Right atrium auricular region (tissue), 2 donors: ENCODE results near the gene SLX4IP. TPM values are rescaled to one million over a fixed set of nuclear protein-coding genes. Genes with fewer than 3 reads are reported as not detected.

Experiments
- DNase-seq: peaks from one replicate; pipeline ENCODE4 v3.0.0-alpha.2; 2019; ENCODE audit warnings: low spot score
- H3K27ac ChIP-seq, 2 donors: fragments of 200-600 bp; sonication (generic); 1 replicate in 1 of 2; 2 replicates in 1 of 2; pipeline ENCODE4 v1.5.1; 2016 to 2019
- H3K27me3 ChIP-seq, 2 donors: fragments of 200-600 bp; sonication (generic); one replicate each; pipeline versions ENCODE4 v1.5.1 to v1.6.0; 2017 to 2019
- H3K36me3 ChIP-seq: fragments of 200-600 bp; sonication (generic); one replicate; pipeline ENCODE4 v1.5.1; 2016
- H3K4me1 ChIP-seq, 2 donors: fragments of 200-600 bp; sonication (generic); one replicate each; pipeline versions ENCODE4 v1.5.1 to v1.6.0; 2017 to 2019
- H3K4me3 ChIP-seq, 2 donors: fragments of 200-600 bp; sonication (generic); 1 replicate in 1 of 2; 2 replicates in 1 of 2; pipeline ENCODE4 v1.5.1; 2017 to 2019; ENCODE audit warnings: mild to moderate bottlenecking in 1 of 2, moderate library complexity in 1 of 2
- H3K9me3 ChIP-seq, 2 donors: fragments of 200-600 bp; sonication (generic); one replicate each; pipeline ENCODE4 v1.5.1; 2019
- total RNA-seq, 2 donors: library from RNA; depleted of rRNA; stranded (reverse); fragments of >200 nt; gene quantifications; one replicate each; pipeline ENCODE4 v1.1.0, GENCODE V29; 2016
- TF ChIP-seq, protein P1 (sequence below), 2 donors: fragments of 200-600 bp; sonication (generic); IDR thresholded peaks; one replicate each; pipeline ENCODE4 v1.5.1; 2019; ENCODE audit warnings: antibody characterized with exemption in 2 of 2

The SLX4IP gene
- total RNA-seq, 2 donors from 2014 or later = 1.1 to 2.0 TPM

DNA sequence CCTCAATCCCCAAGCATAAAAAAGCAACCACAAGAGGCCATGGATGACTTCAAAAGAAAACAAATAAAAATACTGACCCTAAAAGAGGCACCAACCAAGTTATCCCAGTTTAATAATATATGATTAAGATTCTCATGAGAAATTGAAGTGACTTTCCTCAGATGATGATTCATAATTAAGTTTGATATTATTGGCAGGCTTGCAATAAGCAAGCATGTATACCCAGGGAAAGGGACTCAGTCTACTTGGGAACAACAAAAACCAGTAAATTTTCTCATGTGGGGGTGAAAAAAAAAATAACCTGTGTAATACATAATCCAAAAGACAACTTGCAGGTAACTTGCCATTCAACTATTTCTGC lies 219.1 kb downstream of the SLX4IP start:
- Histone ChIP-seq H3K4me1 (peaks cover 0 to 82% of the 10 kb centered on the region in 2 donors), H3K36me3 (peaks cover 67% of the 10 kb centered on the region), H3K27ac (peak overlapping the region; percentile 57 to 72), H3K27me3 (no peaks in the 10 kb centered on the region), H3K4me3 (no peak overlapping the region), H3K9me3 (no peaks in the 10 kb centered on the region)
- no peak for DNase-seq
- TF ChIP-seq, protein P1, sequence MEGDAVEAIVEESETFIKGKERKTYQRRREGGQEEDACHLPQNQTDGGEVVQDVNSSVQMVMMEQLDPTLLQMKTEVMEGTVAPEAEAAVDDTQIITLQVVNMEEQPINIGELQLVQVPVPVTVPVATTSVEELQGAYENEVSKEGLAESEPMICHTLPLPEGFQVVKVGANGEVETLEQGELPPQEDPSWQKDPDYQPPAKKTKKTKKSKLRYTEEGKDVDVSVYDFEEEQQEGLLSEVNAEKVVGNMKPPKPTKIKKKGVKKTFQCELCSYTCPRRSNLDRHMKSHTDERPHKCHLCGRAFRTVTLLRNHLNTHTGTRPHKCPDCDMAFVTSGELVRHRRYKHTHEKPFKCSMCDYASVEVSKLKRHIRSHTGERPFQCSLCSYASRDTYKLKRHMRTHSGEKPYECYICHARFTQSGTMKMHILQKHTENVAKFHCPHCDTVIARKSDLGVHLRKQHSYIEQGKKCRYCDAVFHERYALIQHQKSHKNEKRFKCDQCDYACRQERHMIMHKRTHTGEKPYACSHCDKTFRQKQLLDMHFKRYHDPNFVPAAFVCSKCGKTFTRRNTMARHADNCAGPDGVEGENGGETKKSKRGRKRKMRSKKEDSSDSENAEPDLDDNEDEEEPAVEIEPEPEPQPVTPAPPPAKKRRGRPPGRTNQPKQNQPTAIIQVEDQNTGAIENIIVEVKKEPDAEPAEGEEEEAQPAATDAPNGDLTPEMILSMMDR (IDR thresholded peaks at IDR 0.05) = no peak

DNA sequence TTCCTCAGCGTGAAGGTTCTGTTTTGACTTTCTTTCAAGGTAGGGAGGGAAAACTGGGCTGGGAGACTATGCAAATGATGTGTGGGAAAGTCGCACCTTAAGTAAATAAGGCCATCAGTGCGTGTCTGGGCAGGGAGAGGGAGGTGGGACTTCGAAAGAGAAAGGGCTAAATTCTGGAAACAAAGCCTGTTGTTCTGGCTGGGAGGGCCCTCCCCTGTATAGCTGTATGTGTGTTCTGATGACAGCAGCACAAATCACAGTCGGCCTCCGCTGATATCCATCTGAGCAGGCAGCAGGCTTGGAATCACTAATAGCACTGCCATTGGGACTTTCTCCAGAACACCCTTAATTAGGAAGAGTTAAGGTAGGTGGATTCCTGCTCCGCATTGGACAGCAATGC lies 219.5 kb downstream of the SLX4IP start:
- TF ChIP-seq, protein P1 (IDR thresholded peaks at IDR 0.05) = no peak
- Histone ChIP-seq H3K4me3 (no peak overlapping the region), H3K9me3 (no peaks in the 10 kb centered on the region), H3K27me3 (no peaks in the 10 kb centered on the region), H3K36me3 (peaks cover 63% of the 10 kb centered on the region), H3K27ac (peak overlapping the region; percentile 57 to 72), H3K4me1 (peaks cover 0 to 80% of the 10 kb centered on the region in 2 donors)
- DNase-seq = no peak

DNA sequence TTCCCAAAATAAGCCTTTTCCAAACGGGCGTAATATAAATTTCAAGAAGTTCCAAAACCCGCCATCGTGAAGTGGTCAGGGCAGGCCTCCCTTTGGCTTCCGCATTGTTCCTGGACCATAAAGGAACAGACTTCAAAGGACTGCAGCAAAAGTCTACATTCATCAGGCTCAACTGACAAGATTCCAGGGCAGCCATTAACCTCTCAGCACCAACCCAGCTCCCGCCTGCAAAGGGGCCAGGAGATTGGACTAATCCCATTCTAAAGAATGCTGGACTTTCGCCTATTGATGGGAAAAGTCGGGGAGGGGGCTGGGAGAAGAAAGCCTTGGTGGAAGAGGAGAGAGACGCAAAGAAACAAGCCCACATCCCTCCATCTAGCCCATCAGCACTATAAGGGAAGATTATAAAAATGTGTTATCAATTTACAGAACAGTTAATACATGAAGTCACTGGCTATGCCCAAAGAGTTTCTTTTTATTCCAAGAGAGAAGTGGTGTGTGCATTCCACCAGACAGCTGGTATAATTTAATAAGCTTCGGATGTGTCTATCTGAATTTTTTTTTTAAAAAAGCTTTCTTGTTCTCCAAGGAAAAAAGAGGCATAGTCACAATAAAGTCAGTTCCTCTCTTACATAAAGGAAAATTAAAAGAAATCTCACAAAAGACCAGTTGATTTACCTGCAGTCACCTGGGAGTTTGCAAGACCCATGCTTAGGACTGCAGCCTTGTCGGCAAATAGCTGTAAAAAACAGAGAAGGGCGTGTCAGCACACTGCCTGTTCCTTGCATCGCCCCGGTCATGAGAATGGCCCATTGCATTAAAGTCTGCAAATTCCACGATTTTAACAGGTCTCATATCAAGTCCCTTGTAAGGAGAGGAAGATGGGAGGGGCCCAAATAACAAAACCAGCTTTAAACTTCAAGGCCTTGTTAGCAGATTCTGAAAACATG lies 220.9 kb downstream of the SLX4IP start:
- H3K36me3 ChIP-seq = peaks cover 54% of the 10 kb centered on the region
- no peak for DNase-seq
- no peaks in the 10 kb centered on the region for H3K27me3 ChIP-seq
- peak overlapping the region; percentile 57 to 72 for H3K27ac ChIP-seq
- no peak overlapping the region for H3K4me3 ChIP-seq
- no peaks in the 10 kb centered on the region for H3K9me3 ChIP-seq
- TF ChIP-seq, protein P1 (IDR thresholded peaks at IDR 0.05) = no peak
- H3K4me1 ChIP-seq = peaks cover 0 to 88% of the 10 kb centered on the region in 2 donors

DNA sequence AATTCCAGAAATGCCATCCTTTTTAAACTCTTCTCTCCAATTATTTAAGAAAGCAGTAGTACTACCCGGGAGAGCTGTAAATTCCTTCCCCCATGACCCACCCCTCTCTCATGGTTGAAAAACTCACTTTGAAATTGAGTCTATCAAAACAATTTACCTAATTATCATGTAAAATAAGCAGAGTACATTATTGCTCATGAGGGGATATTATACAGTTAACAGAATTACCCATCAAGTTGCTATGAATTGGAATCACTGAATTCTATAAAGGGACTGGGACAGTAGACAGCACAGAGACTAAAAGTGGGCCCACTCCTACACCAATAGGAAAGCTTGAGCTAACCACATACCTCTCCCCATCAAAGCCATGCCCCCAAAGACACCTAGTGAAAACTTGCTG lies 222.3 kb downstream of the SLX4IP start:
- no peak overlapping the region for H3K4me3 ChIP-seq
- H3K4me1 ChIP-seq = peaks cover 0 to 85% of the 10 kb centered on the region in 2 donors
- no peak for DNase-seq
- TF ChIP-seq, protein P1 (IDR thresholded peaks at IDR 0.05) = no peak
- H3K27ac ChIP-seq = peak overlapping the region in 1 of 2 donors; percentile 36
- peaks cover 55% of the 10 kb centered on the region for H3K36me3 ChIP-seq
- H3K27me3 ChIP-seq = no peaks in the 10 kb centered on the region
- H3K9me3 ChIP-seq = no peaks in the 10 kb centered on the region

DNA sequence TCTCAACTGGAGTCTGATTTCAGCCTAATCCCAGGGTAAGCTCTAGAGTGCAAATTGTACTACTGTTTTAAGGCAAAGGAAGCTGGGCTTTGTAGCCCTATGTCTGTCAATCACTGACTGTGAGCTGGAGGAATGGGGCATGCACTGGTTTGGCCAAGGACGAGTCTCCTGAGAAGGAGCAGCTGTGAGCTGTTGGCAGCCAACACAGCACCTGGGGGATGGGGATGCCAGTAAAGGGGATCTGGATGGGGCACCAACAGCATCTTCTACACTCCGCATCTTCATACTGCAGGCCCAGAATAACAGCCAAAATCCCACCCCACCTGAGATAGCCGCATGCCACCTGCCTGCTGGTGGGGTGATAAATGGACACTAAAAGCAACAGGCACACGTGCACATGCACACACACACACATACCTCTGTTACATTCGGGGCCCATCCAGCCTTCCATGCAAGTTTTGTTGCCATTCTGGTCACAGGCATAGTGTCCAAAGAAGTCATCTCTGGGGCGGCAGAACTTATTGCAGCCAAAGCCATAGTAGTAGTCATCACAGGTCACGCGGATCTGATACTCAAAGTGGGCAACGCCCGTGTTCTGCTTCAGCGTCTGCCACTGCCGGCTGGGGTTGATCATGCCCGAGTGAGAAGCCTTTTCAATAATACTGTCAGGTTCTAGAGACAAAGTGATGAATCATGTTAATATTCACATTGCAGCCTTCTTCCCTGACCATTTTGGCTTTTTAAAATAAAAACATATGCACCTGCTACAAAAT lies 223.1 kb downstream of the SLX4IP start:
- H3K27me3 ChIP-seq = no peaks in the 10 kb centered on the region
- H3K9me3 ChIP-seq = no peaks in the 10 kb centered on the region
- TF ChIP-seq, protein P1 (IDR thresholded peaks at IDR 0.05) = no peak
- peaks cover 0 to 85% of the 10 kb centered on the region in 2 donors for H3K4me1 ChIP-seq
- no peak for DNase-seq
- no peak overlapping the region for H3K4me3 ChIP-seq
- peak overlapping the region; percentile 40 to 85 for H3K27ac ChIP-seq
- H3K36me3 ChIP-seq = peaks cover 56% of the 10 kb centered on the region
